Tibial nerve (tissue), 3 donors: Measurements from ENCODE around the gene TOMM20.

ENCODE experiments used
- CTCF ChIP-seq, 5 experiments: fragments of 200-600 bp in 3 of 5; fragments of 450-650 bp in 2 of 5; sonication (generic) in 3 of 5; IDR thresholded peaks; one replicate each; pipeline ENCODE4 v1.5.1; 2016 to 2019; ENCODE audit warnings: antibody characterized with exemption in 5 of 5, mild to moderate bottlenecking in 3 of 5, moderate library complexity in 2 of 5
- POLR2A ChIP-seq, 2 donors: fragments of 450-650 bp; IDR thresholded peaks; one replicate each; pipeline ENCODE4 v1.6.1; 2017; ENCODE audit warnings: antibody characterized with exemption in 2 of 2, mild to moderate bottlenecking in 2 of 2, moderate library complexity in 2 of 2

GRCh38 chr1:235131961-235132360 is 3.3 kb upstream of the TOMM20 start:
- no peak for TF ChIP-seq CTCF (IDR thresholded peaks at IDR 0.05)
- no peak for TF ChIP-seq POLR2A (IDR thresholded peaks at IDR 0.05)
